SK-N-SH (cell line): ENCODE measurements around the gene CPNE4. TPM values are rescaled to one million over a fixed set of nuclear protein-coding genes. Genes with fewer than 3 reads are reported as not detected.

Source experiments
- CTCF ChIA-PET: fragments of 300-600, 350-600 bp; formaldehyde crosslinking; extraction: SDS; loops from one replicate; lab custom pipeline; 2021; lab: Yijun Ruan, JAX
- POLR2A ChIA-PET: fragments of 350-600 bp; sonication (Branson Sonifier 250); formaldehyde crosslinking; extraction: SDS; loops from one replicate; lab custom pipeline; 2020; ENCODE audit warnings: antibody characterized with exemption, inconsistent platforms; lab: Yijun Ruan, JAX
- DNase-seq: peaks from one replicate; pipeline ENCODE4 v3.0.0; 2012
- H2AFZ ChIP-seq: fragments of 200-600 bp; sonication (generic); 2 replicates; pipeline ENCODE4 v1.8.1; 2016; ENCODE audit warnings: antibody characterized with exemption, mild to moderate bottlenecking, low read depth
- H3F3A ChIP-seq: fragments of 200-600 bp; sonication (generic); replicated peaks from 2 replicates; pipeline ENCODE3; 2016; ENCODE audit warnings: antibody characterized with exemption, mild to moderate bottlenecking; ENCODE audit not compliant: insufficient read depth
- H3K27ac ChIP-seq, 2 experiments: fragments of 200-500 bp in 1 of 2; fragments of 200-600 bp in 1 of 2; sonication (Bioruptor generic) in 1 of 2; sonication (generic), shearing (Covaris generic) in 1 of 2; 2 replicates each; pipeline versions ENCODE4 v1.5.1 to v1.6.1; 2014 to 2016; ENCODE audit warnings: low read depth in 2 of 2, inconsistent platforms in 1 of 2, low read length in 1 of 2, mild to moderate bottlenecking in 1 of 2, mixed read lengths in 1 of 2
- H3K27me3 ChIP-seq: fragments of 200-600 bp; sonication (generic), shearing (Covaris generic); 2 replicates; pipeline ENCODE4 v1.6.1; 2016; ENCODE audit warnings: mixed run types; ENCODE audit not compliant: insufficient read depth
- H3K36me3 ChIP-seq, 2 experiments: fragments of 200-500 bp in 1 of 2; fragments of 200-600 bp in 1 of 2; sonication (Bioruptor generic) in 1 of 2; sonication (generic) in 1 of 2; replicated peaks in 1 of 2; 2 replicates each; pipeline versions ENCODE3 to v1.5.1; 2014 to 2016; ENCODE audit warnings: low read length in 1 of 2, mild to moderate bottlenecking in 1 of 2; ENCODE audit not compliant: insufficient read depth in 2 of 2, control insufficient read depth in 1 of 2
- H3K4me1 ChIP-seq, 2 experiments: fragments of 200-500 bp in 1 of 2; fragments of 200-600 bp in 1 of 2; sonication (Bioruptor generic) in 1 of 2; sonication (generic), shearing (Covaris generic) in 1 of 2; 2 replicates each; pipeline versions ENCODE4 v1.5.1 to v1.6.1; 2014 to 2016; ENCODE audit warnings: low read depth in 1 of 2, low read length in 1 of 2, mixed run types in 1 of 2; ENCODE audit not compliant: insufficient read depth in 2 of 2, control insufficient read depth in 1 of 2
- H3K4me2 ChIP-seq: fragments of 200-600 bp; sonication (generic), shearing (Covaris generic); 2 replicates; pipeline ENCODE4 v1.6.1; 2017; ENCODE audit warnings: mixed run types
- H3K4me3 ChIP-seq, 2 experiments: fragments of 200-500 bp in 1 of 2; fragments of 200-600 bp in 1 of 2; sonication (Bioruptor generic) in 1 of 2; sonication (generic), shearing (Covaris generic) in 1 of 2; 2 replicates each; pipeline versions ENCODE4 v1.5.1 to v1.8.1; 2014 to 2016; ENCODE audit warnings: low read depth in 2 of 2, inconsistent platforms in 1 of 2, low read length in 1 of 2, mild to moderate bottlenecking in 1 of 2, mixed read lengths in 1 of 2, moderate library complexity in 1 of 2
- H3K79me2 ChIP-seq: fragments of 200-600 bp; sonication (generic); 2 replicates; pipeline ENCODE4 v1.8.1; 2017; ENCODE audit warnings: mild to moderate bottlenecking; ENCODE audit not compliant: insufficient read depth
- H3K9ac ChIP-seq: fragments of 200-600 bp; sonication (generic); 2 replicates; pipeline ENCODE4 v1.6.1; 2017; ENCODE audit warnings: mixed run types
- H3K9me2 ChIP-seq: fragments of 200-600 bp; sonication (generic); 2 replicates; pipeline ENCODE4 v1.6.1; 2017; ENCODE audit warnings: mixed run types
- H3K9me3 ChIP-seq: fragments of 200-600 bp; sonication (generic); 2 replicates; pipeline ENCODE4 v1.6.1; 2017; ENCODE audit warnings: mixed run types, mild to moderate bottlenecking, moderate library complexity
- H4K20me1 ChIP-seq: fragments of 200-600 bp; sonication (generic); 2 replicates; pipeline ENCODE4 v1.6.1; 2017; ENCODE audit warnings: mild to moderate bottlenecking, mixed run types; ENCODE audit not compliant: insufficient read depth
- CTCF ChIP-seq: fragments of 200-600 bp; sonication (generic); IDR thresholded peaks from 2 replicates; pipeline ENCODE4 v1.6.1; 2017; ENCODE audit warnings: antibody characterized with exemption, mild to moderate bottlenecking, moderate library complexity
- ELF1 ChIP-seq: IDR thresholded peaks from 2 replicates; pipeline ENCODE4 v1.4.0; 2012
- IRF3 ChIP-seq: fragments of 150-350 bp; IDR thresholded peaks from 2 replicates; pipeline ENCODE4 v1.6.1; 2016; ENCODE audit warnings: mild to moderate bottlenecking, low read depth, low read length
- JUND ChIP-seq: IDR thresholded peaks from 2 replicates; pipeline ENCODE4 v1.4.0; 2012
- MAX ChIP-seq: IDR thresholded peaks from 2 replicates; pipeline ENCODE4 v1.4.0; 2012; ENCODE audit warnings: low read depth
- MXI1 ChIP-seq: IDR thresholded peaks from 2 replicates; pipeline ENCODE4 v1.6.1; 2012; ENCODE audit warnings: mild to moderate bottlenecking, low read depth, low read length, improper control_type of control experiment
- NFIC ChIP-seq: IDR thresholded peaks from 2 replicates; pipeline ENCODE4 v1.4.0; 2012; ENCODE audit warnings: borderline replicate concordance
- NRF1 ChIP-seq: IDR thresholded peaks from 2 replicates; pipeline ENCODE4 v1.6.1; 2012; ENCODE audit warnings: low read depth, mild to moderate bottlenecking, low read length
- PBX3 ChIP-seq: IDR thresholded peaks from 2 replicates; pipeline ENCODE4; 2012
- RAD21 ChIP-seq: IDR thresholded peaks from 2 replicates; pipeline ENCODE4 v1.6.1; 2012; ENCODE audit warnings: mild to moderate bottlenecking, low read length
- REST ChIP-seq: IDR thresholded peaks from 2 replicates; pipeline ENCODE4 v1.6.1; 2012; ENCODE audit warnings: mild to moderate bottlenecking, low read depth, low read length, moderate library complexity
- RFX5 ChIP-seq: IDR thresholded peaks from 2 replicates; pipeline ENCODE4 v1.6.1; 2012; ENCODE audit warnings: mild to moderate bottlenecking, improper control_type of control experiment, low read length
- RXRA ChIP-seq: IDR thresholded peaks from 2 replicates; pipeline ENCODE4 v1.4.0; 2012; ENCODE audit warnings: low read depth, mild to moderate bottlenecking, borderline replicate concordance
- SIN3A ChIP-seq: IDR thresholded peaks from 2 replicates; pipeline ENCODE4 v1.6.1; 2012; ENCODE audit warnings: low read depth, mild to moderate bottlenecking, low read length, moderate library complexity, borderline replicate concordance
- SMC3 ChIP-seq: IDR thresholded peaks from 2 replicates; pipeline ENCODE4 v1.6.1; 2012; ENCODE audit warnings: low read depth, low read length, improper control_type of control experiment
- ZBTB33 ChIP-seq: IDR thresholded peaks from 2 replicates; pipeline ENCODE4 v1.4.0; 2012; ENCODE audit warnings: low read depth, borderline replicate concordance
- WGBS: methylation state at CpG from one replicate; pipeline ENCODE4 v1.1.6; 2017; ENCODE audit warnings: low lambda C conversion rate; 5-methylcytosine and 5-hydroxymethylcytosine counted together
- polyA plus RNA-seq, 3 experiments: library from polyadenylated mRNA; depleted of rRNA; stranded (reverse); fragments of >200 nt; gene quantifications; 2 replicates each; pipeline ENCODE4 v1.2.3, GENCODE V29; 2012

CPNE4 gene
- polyA plus RNA-seq, 1 of the 3 experiments (the other 2 are of a cell fraction) = not detected

- WGBS = 53% methylated on average over 5 of the region's 5 CpGs
- Histone ChIP-seq H3K9me3 (no peaks in the 10 kb centered on the region), H3K27me3 (no peaks in the 10 kb centered on the region), H3K27ac (no peak overlapping the region), H3F3A (no peaks in the 10 kb centered on the region), H2AFZ (no peak overlapping the region)
- TF ChIP-seq ELF1 = no peak
- no peak for TF ChIP-seq ZBTB33
- no peak for TF ChIP-seq RFX5
- TF ChIP-seq RXRA = no peak
- no peak for TF ChIP-seq PBX3
- TF ChIP-seq SMC3 = no peak
- no peak for TF ChIP-seq NFIC
- TF ChIP-seq IRF3 = no peak
- TF ChIP-seq CTCF = no peak
- no peak for TF ChIP-seq REST
- TF ChIP-seq MAX = no peak
- no peak for TF ChIP-seq NRF1
- no peak for TF ChIP-seq MXI1
- TF ChIP-seq RAD21 = no peak
- TF ChIP-seq JUND = no peak
- TF ChIP-seq SIN3A = no peak
- TF ChIP-seq, all 33 proteins: peak for 0
- no peaks in the 10 kb centered on the region for H4K20me1 ChIP-seq
- no peak for DNase-seq
- H3K4me1 ChIP-seq = no peaks in the 10 kb centered on the region
- H3K9ac ChIP-seq = no peak overlapping the region
- H3K9me2 ChIP-seq = no peaks in the 10 kb centered on the region
- H3K79me2 ChIP-seq = no peaks in the 10 kb centered on the region
- ChIA-PET POLR2A (no interaction called here), CTCF (interaction anchor here (1.2 kb wide), 1 partner anchor 412 kb away, joined by 3 read pairs; the partner anchor contains the start of gene CPNE4)
- H3K36me3 ChIP-seq = no peaks in the 10 kb centered on the region
- H3K4me2 ChIP-seq = no peak overlapping the region
- H3K4me3 ChIP-seq = no peak overlapping the region
Measured at GRCh38 chr3:131622726-131623125, 412.1 kb downstream of the CPNE4 start.
